ENCODE measurements around the gene SKAP2. TPM values are rescaled to one million over a fixed set of nuclear protein-coding genes. Genes with fewer than 3 reads are reported as not detected.

Gene SKAP2
- total and polyA plus RNA-seq, 2 experiments from 2014 or later, result 2.5 to 4.4 TPM

DNA sequence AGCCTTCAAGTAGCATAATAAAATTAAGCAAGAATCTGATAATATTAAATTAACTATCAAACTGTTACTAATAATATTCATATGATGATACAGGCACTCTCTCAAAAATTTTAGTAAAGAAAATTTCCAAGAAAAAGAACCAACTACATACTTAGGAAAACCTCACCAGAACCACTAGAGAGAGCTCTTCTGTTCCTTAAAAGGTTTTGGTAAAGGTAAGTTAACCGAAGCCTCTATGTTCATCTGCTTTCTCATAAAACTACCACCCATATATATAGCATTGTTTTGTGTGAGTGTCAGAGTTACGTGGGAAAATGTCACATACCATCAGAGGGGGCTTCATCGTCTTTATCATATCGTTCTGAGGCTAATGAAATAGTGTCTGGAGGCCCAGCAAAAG is 20.7 kb downstream of the SKAP2 start:
- Histone ChIP-seq H3K4me2 (no peak overlapping the region), H3K9me2 (ENCODE audit: insufficient read depth) (no peaks in the 10 kb centered on the region), H3F3A (replicated peaks; ENCODE audit: low read depth) (no peaks in the 10 kb centered on the region), H2AFZ (no peak overlapping the region), H3K27ac (ENCODE audit: low read depth) (no peak overlapping the region), H3K4me3 (no peak overlapping the region), H3K36me3 (ENCODE audit: insufficient read depth) (no peaks in the 10 kb centered on the region), H3K4me1 (ENCODE audit: insufficient read depth) (no peaks in the 10 kb centered on the region), H3K79me2 (replicated peaks; ENCODE audit: insufficient read depth) (no peaks in the 10 kb centered on the region), H3K27me3 (ENCODE audit: insufficient read depth) (no peaks in the 10 kb centered on the region), H4K20me1 (replicated peaks; ENCODE audit: insufficient read depth) (no peaks in the 10 kb centered on the region)
- Mint-ChIP-seq H3K36me3 (ENCODE audit: low read depth) (no peaks in the 10 kb centered on the region), H3K27me3 (ENCODE audit: insufficient read depth, low read depth, poor library complexity) (no peaks in the 10 kb centered on the region), H3K4me3 (no peak overlapping the region), H3K27ac (no peak overlapping the region), H3K4me1 (no peaks in the 10 kb centered on the region), H3K9me3 (no peaks in the 10 kb centered on the region)
- peak; percentile 34; the same call in 2 of the 3 replicates for ATAC-seq
- TF ChIP-seq ZNF114 (CRISPR knock-in tag; IDR thresholded peaks at IDR 0.05) (no peak), POLR2AphosphoS5 (IDR thresholded peaks at IDR 0.05; ENCODE audit: low read depth) (no peak), JUNB (IDR thresholded peaks at IDR 0.05; ENCODE audit: unreplicated experiment) (no peak)
- TF ChIP-seq, protein P1, sequence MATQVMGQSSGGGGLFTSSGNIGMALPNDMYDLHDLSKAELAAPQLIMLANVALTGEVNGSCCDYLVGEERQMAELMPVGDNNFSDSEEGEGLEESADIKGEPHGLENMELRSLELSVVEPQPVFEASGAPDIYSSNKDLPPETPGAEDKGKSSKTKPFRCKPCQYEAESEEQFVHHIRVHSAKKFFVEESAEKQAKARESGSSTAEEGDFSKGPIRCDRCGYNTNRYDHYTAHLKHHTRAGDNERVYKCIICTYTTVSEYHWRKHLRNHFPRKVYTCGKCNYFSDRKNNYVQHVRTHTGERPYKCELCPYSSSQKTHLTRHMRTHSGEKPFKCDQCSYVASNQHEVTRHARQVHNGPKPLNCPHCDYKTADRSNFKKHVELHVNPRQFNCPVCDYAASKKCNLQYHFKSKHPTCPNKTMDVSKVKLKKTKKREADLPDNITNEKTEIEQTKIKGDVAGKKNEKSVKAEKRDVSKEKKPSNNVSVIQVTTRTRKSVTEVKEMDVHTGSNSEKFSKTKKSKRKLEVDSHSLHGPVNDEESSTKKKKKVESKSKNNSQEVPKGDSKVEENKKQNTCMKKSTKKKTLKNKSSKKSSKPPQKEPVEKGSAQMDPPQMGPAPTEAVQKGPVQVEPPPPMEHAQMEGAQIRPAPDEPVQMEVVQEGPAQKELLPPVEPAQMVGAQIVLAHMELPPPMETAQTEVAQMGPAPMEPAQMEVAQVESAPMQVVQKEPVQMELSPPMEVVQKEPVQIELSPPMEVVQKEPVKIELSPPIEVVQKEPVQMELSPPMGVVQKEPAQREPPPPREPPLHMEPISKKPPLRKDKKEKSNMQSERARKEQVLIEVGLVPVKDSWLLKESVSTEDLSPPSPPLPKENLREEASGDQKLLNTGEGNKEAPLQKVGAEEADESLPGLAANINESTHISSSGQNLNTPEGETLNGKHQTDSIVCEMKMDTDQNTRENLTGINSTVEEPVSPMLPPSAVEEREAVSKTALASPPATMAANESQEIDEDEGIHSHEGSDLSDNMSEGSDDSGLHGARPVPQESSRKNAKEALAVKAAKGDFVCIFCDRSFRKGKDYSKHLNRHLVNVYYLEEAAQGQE (IDR thresholded peaks at IDR 0.05; ENCODE audit: unreplicated experiment), result no peak
- TF ChIP-seq, protein P2, sequence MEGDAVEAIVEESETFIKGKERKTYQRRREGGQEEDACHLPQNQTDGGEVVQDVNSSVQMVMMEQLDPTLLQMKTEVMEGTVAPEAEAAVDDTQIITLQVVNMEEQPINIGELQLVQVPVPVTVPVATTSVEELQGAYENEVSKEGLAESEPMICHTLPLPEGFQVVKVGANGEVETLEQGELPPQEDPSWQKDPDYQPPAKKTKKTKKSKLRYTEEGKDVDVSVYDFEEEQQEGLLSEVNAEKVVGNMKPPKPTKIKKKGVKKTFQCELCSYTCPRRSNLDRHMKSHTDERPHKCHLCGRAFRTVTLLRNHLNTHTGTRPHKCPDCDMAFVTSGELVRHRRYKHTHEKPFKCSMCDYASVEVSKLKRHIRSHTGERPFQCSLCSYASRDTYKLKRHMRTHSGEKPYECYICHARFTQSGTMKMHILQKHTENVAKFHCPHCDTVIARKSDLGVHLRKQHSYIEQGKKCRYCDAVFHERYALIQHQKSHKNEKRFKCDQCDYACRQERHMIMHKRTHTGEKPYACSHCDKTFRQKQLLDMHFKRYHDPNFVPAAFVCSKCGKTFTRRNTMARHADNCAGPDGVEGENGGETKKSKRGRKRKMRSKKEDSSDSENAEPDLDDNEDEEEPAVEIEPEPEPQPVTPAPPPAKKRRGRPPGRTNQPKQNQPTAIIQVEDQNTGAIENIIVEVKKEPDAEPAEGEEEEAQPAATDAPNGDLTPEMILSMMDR (conservative IDR thresholded peaks at IDR 0.05; ENCODE audit: low read depth in 2 of 2), result peak; percentile 46 to 54
- DNase-seq (ENCODE audit: low spot score), result peak; percentile 60

DNA sequence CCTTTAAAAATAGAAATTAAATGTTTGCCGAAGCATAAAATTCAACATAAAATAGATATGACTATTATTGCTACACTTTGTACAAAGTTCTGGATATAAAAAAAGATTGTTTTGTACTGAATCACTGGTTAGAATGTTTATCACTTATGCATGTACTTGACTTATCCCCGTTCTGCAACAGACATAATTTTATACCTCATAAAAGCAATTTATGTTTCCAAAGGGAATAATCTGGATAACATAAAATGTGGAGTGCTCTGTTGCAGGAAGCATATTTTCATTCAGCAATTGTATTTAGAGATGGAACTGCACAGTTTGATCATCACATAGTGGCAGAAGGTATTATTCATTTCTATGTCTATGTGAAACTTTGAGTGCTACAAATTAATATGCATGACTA is 21.5 kb downstream of the SKAP2 start:
- no peaks in the 10 kb centered on the region for H3K4me1 Mint-ChIP-seq
- Histone ChIP-seq H3K27me3 (ENCODE audit: insufficient read depth) (no peaks in the 10 kb centered on the region), H3K79me2 (replicated peaks; ENCODE audit: insufficient read depth) (no peaks in the 10 kb centered on the region), H3K9me2 (ENCODE audit: insufficient read depth) (no peaks in the 10 kb centered on the region), H4K20me1 (replicated peaks; ENCODE audit: insufficient read depth) (no peaks in the 10 kb centered on the region), H2AFZ (no peak overlapping the region), H3K4me1 (ENCODE audit: insufficient read depth) (no peaks in the 10 kb centered on the region), H3K4me3 (no peak overlapping the region), H3K36me3 (ENCODE audit: insufficient read depth) (no peaks in the 10 kb centered on the region), H3K27ac (ENCODE audit: low read depth) (no peak overlapping the region), H3K4me2 (no peak overlapping the region), H3F3A (replicated peaks; ENCODE audit: low read depth) (no peaks in the 10 kb centered on the region)
- no peak overlapping the region for H3K27ac Mint-ChIP-seq
- H3K27me3 Mint-ChIP-seq (ENCODE audit: insufficient read depth, low read depth, poor library complexity), result no peaks in the 10 kb centered on the region
- ATAC-seq (no peak), DNase-seq (ENCODE audit: low spot score) (no peak)
- H3K9me3 Mint-ChIP-seq, result no peaks in the 10 kb centered on the region
- no peaks in the 10 kb centered on the region for H3K36me3 Mint-ChIP-seq (ENCODE audit: low read depth)
- TF ChIP-seq EZH2phosphoT487 (IDR thresholded peaks at IDR 0.05; ENCODE audit: unreplicated experiment) (no peak), STAT1 (IDR thresholded peaks at IDR 0.05; ENCODE audit: unreplicated experiment) (no peak), CREB1 (CRISPR knock-in tag; IDR thresholded peaks at IDR 0.05; ENCODE audit: low read depth) (no peak)
- TF ChIP-seq, protein P3, sequence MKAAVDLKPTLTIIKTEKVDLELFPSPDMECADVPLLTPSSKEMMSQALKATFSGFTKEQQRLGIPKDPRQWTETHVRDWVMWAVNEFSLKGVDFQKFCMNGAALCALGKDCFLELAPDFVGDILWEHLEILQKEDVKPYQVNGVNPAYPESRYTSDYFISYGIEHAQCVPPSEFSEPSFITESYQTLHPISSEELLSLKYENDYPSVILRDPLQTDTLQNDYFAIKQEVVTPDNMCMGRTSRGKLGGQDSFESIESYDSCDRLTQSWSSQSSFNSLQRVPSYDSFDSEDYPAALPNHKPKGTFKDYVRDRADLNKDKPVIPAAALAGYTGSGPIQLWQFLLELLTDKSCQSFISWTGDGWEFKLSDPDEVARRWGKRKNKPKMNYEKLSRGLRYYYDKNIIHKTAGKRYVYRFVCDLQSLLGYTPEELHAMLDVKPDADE (IDR thresholded peaks at IDR 0.05), result no peak
- H3K4me3 Mint-ChIP-seq, result no peak overlapping the region

Measured in GM23338 (cell line).